H1 (cell line): Measurements from ENCODE around the gene LCLAT1. TPM values are rescaled to one million over a fixed set of nuclear protein-coding genes. Genes with fewer than 3 reads are reported as not detected.
A peak's percentile ranks its signal among the peaks of the same experiment; 100 is the strongest.

Experiments
- CBX8 ChIP-seq: fragments of 300-800, 300-1000 bp; sonication (generic); IDR thresholded peaks from 2 replicates; pipeline ENCODE4 v1.7.1; 2016; ENCODE audit warnings: low read depth, low read length, borderline replicate concordance
- CEBPB ChIP-seq: IDR thresholded peaks from 2 replicates; pipeline ENCODE4 v1.6.1; 2012; ENCODE audit warnings: low read depth, low read length
- CREB1 ChIP-seq: IDR thresholded peaks from 2 replicates; pipeline ENCODE4 v1.6.1; 2012; ENCODE audit warnings: inconsistent platforms
- CTBP2 ChIP-seq: IDR thresholded peaks from 2 replicates; pipeline ENCODE4 v1.7.0; 2011; ENCODE audit warnings: borderline replicate concordance, mild to moderate bottlenecking, moderate library complexity, mixed read lengths, low read length; ENCODE audit not compliant: insufficient read depth, insufficient read length
- EGR1 ChIP-seq: IDR thresholded peaks from 2 replicates; pipeline ENCODE4 v1.6.1; 2011; ENCODE audit warnings: low read depth, low read length, borderline replicate concordance
- HDAC6 ChIP-seq: IDR thresholded peaks from one replicate; pipeline ENCODE4 v1.7.1; 2012; ENCODE audit warnings: low read depth, mild to moderate bottlenecking, inconsistent platforms, low read length, moderate library complexity
- KDM1A ChIP-seq: fragments of 200-600, 300-600 bp; sonication (generic); IDR thresholded peaks from 2 replicates; pipeline ENCODE4 v1.7.1; 2016; ENCODE audit warnings: mild to moderate bottlenecking, low read length, borderline replicate concordance
- NANOG ChIP-seq: IDR thresholded peaks from 2 replicates; pipeline ENCODE4 v1.6.1; 2011; ENCODE audit warnings: low read length, low read depth, mild to moderate bottlenecking, inconsistent platforms; ENCODE audit not compliant: insufficient read depth, poor library complexity, severe bottlenecking
- POLR2A ChIP-seq, 2 experiments: IDR thresholded peaks; 1 replicate in 1 of 2; 2 replicates in 1 of 2; pipeline ENCODE4 v1.6.1; 2011; ENCODE audit warnings: low read depth in 2 of 2, low read length in 2 of 2, mild to moderate bottlenecking in 2 of 2; ENCODE audit errors: control extremely low read depth in 1 of 2
- RAD21 ChIP-seq, 2 experiments: IDR thresholded peaks in 1 of 2; conservative IDR thresholded peaks in 1 of 2; 2 replicates each; pipeline ENCODE4 v1.6.1; 2011; ENCODE audit warnings: low read depth in 2 of 2, low read length in 2 of 2, improper control_type of control experiment in 1 of 2, inconsistent platforms in 1 of 2, mild to moderate bottlenecking in 1 of 2, moderate library complexity in 1 of 2
- RBBP5 ChIP-seq: IDR thresholded peaks from 2 replicates; pipeline ENCODE4 v1.7.1; 2012; ENCODE audit warnings: low read depth, mild to moderate bottlenecking, inconsistent platforms, low read length, moderate library complexity, borderline replicate concordance
- RXRA ChIP-seq: IDR thresholded peaks from 2 replicates; pipeline ENCODE4 v1.6.1; 2011; ENCODE audit warnings: low read depth, mild to moderate bottlenecking, low read length, moderate library complexity; ENCODE audit not compliant: insufficient read depth
- SAP30 ChIP-seq: fragments of 300-600 bp; sonication (generic); IDR thresholded peaks from 2 replicates; pipeline ENCODE4 v1.7.1; 2012; ENCODE audit warnings: low read length, moderate library complexity, mild to moderate bottlenecking, inconsistent platforms; ENCODE audit not compliant: insufficient read depth, insufficient replicate concordance
- SIN3A ChIP-seq, 2 experiments: IDR thresholded peaks in 1 of 2; conservative IDR thresholded peaks in 1 of 2; 2 replicates each; pipeline ENCODE4 v1.6.1; 2011 to 2012; ENCODE audit warnings: low read length in 2 of 2, improper control_type of control experiment in 1 of 2, low read depth in 1 of 2, mild to moderate bottlenecking in 1 of 2
- SP2 ChIP-seq: IDR thresholded peaks from 2 replicates; pipeline ENCODE4 v1.6.1; 2012; ENCODE audit warnings: mild to moderate bottlenecking, low read length, inconsistent platforms
- TEAD4 ChIP-seq: IDR thresholded peaks from 2 replicates; pipeline ENCODE4 v1.6.1; 2012; ENCODE audit warnings: low read depth, low read length, inconsistent platforms, mixed read lengths
- polyA plus RNA-seq, 7 experiments: library from polyadenylated mRNA; depleted of rRNA in 3 of 7; stranded (reverse) in 5 of 7; unstranded in 2 of 7; fragments of >200 nt in 5 of 7; fragments of 200-250 nt in 2 of 7; gene quantifications; 1 replicate in 5 of 7; 2 replicates in 1 of 7; 4 replicates in 1 of 7; pipeline versions ENCODE4 v1.2.1 to v1.2.3, GENCODE V29; 2011 to 2013; ENCODE audit warnings: missing spikeins in 2 of 7, mixed read lengths in 2 of 7
- total RNA-seq: library from RNA; stranded (reverse); fragmentation: NEBNext Ultra II Directional; extraction: Animal tissue kit (Norgen Biotek cat#: 25700); gene quantifications from 2 replicates; pipeline ENCODE4 v1.2.1, GENCODE V29; 2021
- TF ChIP-seq, protein P1 (sequence below), 3 experiments: IDR thresholded peaks; 1 replicate in 2 of 3; 2 replicates in 1 of 3; pipeline versions ENCODE4 v1.5.1 to v1.6.1; 2011; ENCODE audit warnings: low read length in 3 of 3, mild to moderate bottlenecking in 3 of 3, inconsistent platforms in 2 of 3, low read depth in 1 of 3, moderate library complexity in 1 of 3; ENCODE audit not compliant: insufficient read depth in 1 of 3; ENCODE audit errors: control extremely low read depth in 1 of 3
- TF ChIP-seq, protein P2 (sequence below): IDR thresholded peaks from 2 replicates; pipeline ENCODE4 v1.6.1; 2012; ENCODE audit warnings: low read length, inconsistent platforms
- TF ChIP-seq, protein P3 (sequence below): IDR thresholded peaks from 2 replicates; pipeline ENCODE4 v1.6.1; 2011; ENCODE audit warnings: low read length, improper control_type of control experiment

The LCLAT1 gene
- total and polyA plus RNA-seq, 2 of the 8 experiments (the other 6 are each of a cell fraction or from before 2014, with no cell fraction given): 7.6 to 22.0 TPM

DNA sequence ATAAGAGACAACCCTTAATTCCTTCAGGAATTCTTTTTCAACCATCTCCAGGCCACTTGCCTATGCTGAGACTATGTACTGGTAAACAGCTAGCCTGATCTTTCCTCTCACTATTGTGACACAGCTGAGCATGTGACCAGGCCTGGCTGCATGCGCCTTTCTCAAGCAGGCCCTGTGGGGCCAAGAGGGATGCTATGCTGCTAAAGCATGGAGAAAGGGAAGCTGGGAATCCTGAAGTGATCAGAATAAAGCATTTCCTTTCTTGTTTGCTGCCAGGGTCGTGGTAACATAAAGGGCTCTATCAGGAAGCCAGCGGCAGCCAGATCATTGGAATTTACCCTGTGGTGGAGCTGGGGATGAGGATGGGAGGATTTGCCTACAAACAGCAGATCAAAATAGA is 29.8 kb upstream of the LCLAT1 start (continued):
- TF ChIP-seq, protein P1, sequence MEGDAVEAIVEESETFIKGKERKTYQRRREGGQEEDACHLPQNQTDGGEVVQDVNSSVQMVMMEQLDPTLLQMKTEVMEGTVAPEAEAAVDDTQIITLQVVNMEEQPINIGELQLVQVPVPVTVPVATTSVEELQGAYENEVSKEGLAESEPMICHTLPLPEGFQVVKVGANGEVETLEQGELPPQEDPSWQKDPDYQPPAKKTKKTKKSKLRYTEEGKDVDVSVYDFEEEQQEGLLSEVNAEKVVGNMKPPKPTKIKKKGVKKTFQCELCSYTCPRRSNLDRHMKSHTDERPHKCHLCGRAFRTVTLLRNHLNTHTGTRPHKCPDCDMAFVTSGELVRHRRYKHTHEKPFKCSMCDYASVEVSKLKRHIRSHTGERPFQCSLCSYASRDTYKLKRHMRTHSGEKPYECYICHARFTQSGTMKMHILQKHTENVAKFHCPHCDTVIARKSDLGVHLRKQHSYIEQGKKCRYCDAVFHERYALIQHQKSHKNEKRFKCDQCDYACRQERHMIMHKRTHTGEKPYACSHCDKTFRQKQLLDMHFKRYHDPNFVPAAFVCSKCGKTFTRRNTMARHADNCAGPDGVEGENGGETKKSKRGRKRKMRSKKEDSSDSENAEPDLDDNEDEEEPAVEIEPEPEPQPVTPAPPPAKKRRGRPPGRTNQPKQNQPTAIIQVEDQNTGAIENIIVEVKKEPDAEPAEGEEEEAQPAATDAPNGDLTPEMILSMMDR (IDR thresholded peaks at IDR 0.05; ENCODE audit: control extremely low read depth in 1 of 3, insufficient read depth in 1 of 3, low read depth in 1 of 3, low read length in 3 of 3): no peak
- TF ChIP-seq CBX8: no peak
- TF ChIP-seq, protein P2, sequence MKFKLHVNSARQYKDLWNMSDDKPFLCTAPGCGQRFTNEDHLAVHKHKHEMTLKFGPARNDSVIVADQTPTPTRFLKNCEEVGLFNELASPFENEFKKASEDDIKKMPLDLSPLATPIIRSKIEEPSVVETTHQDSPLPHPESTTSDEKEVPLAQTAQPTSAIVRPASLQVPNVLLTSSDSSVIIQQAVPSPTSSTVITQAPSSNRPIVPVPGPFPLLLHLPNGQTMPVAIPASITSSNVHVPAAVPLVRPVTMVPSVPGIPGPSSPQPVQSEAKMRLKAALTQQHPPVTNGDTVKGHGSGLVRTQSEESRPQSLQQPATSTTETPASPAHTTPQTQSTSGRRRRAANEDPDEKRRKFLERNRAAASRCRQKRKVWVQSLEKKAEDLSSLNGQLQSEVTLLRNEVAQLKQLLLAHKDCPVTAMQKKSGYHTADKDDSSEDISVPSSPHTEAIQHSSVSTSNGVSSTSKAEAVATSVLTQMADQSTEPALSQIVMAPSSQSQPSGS: no peak
- TF ChIP-seq EGR1: no peak
- no peak for TF ChIP-seq RAD21 (IDR thresholded peaks at IDR 0.05 in 1 of 2, conservative IDR thresholded peaks at IDR 0.05 in 1 of 2; ENCODE audit: low read depth in 2 of 2, low read length in 2 of 2)
- TF ChIP-seq RBBP5: no peak
- no peak for TF ChIP-seq SIN3A (conservative IDR thresholded peaks at IDR 0.05 in 1 of 2, IDR thresholded peaks at IDR 0.05 in 1 of 2; ENCODE audit: low read depth in 1 of 2, low read length in 2 of 2)
- TF ChIP-seq KDM1A: no peak
- peak; percentile 29; the same call in 1 of the 2 replicates for TF ChIP-seq TEAD4
- TF ChIP-seq RXRA: no peak
- TF ChIP-seq, protein P3, sequence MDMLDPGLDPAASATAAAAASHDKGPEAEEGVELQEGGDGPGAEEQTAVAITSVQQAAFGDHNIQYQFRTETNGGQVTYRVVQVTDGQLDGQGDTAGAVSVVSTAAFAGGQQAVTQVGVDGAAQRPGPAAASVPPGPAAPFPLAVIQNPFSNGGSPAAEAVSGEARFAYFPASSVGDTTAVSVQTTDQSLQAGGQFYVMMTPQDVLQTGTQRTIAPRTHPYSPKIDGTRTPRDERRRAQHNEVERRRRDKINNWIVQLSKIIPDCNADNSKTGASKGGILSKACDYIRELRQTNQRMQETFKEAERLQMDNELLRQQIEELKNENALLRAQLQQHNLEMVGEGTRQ: peak; percentile 50; the same call in 1 of the 2 replicates
- TF ChIP-seq SAP30: no peak
- no peak for TF ChIP-seq POLR2A (IDR thresholded peaks at IDR 0.05; ENCODE audit: control extremely low read depth in 1 of 2, low read depth in 2 of 2, low read length in 2 of 2)
- TF ChIP-seq CEBPB: 0 out of 2 replicates have a peak, but pooled peaks have one; percentile 32
- no peak for TF ChIP-seq CTBP2
- no peak for TF ChIP-seq HDAC6
- no peak for TF ChIP-seq CREB1
- peak; percentile 60 for TF ChIP-seq NANOG
- TF ChIP-seq SP2: no peak
